GM12878 (cell line): ENCODE data around the gene DRAP1. TPM values are rescaled to one million over a fixed set of nuclear protein-coding genes. Genes with fewer than 3 reads are reported as not detected.

Experiments
- ATAC-seq: fragments of 200-7000 bp; cut with Tn5 transposase; 3 replicates; pipeline ENCODE4 v1.9.1; 2020; ENCODE audit warnings: mild to moderate bottlenecking, moderate library complexity
- BruUV-seq: library from RNA; stranded (reverse); fragments of 400-500 nt; replicated peaks from 2 replicates; lab custom pipeline; 2021; lab: Mats Ljungman, UMichigan
- CTCF ChIA-PET: fragments of 300-600 bp; sonication (Branson Sonifier 250); formaldehyde crosslinking; extraction: SDS; loops from one replicate; lab custom pipeline; 2021; ENCODE audit warnings: inconsistent platforms; lab: Yijun Ruan, JAX
- POLR2A ChIA-PET: fragments of 350-600 bp; formaldehyde crosslinking; extraction: SDS; loops from one replicate; lab custom pipeline; 2021; ENCODE audit warnings: inconsistent platforms; lab: Charles Lee
- RAD21 ChIA-PET: fragments of 300-600 bp; sonication (Branson Sonifier 250); formaldehyde crosslinking; loops from one replicate; lab custom pipeline; 2023; ENCODE audit warnings: antibody characterized with exemption; ENCODE audit not compliant: unreplicated experiment; lab: Charles Lee
- SMC1A ChIA-PET: fragments of 300-600 bp; sonication (Branson Sonifier 250); formaldehyde crosslinking; loops from one replicate; lab custom pipeline; 2023; ENCODE audit not compliant: unreplicated experiment, uncharacterized antibody; lab: Charles Lee
- DNase-seq: peaks from one replicate; pipeline ENCODE4 v3.0.0-alpha.2; 2011; ENCODE audit warnings: low read depth, low spot score
- FAIRE-seq: peaks from 3 replicates; lab custom pipeline; 2011; peaks lifted over from hg19 to GRCh38; lab: Jason Lieb, UNC
- H2AFZ ChIP-seq: 2 replicates; pipeline ENCODE4 v1.6.0; 2011; ENCODE audit warnings: low read depth, low read length, control low read depth; ENCODE audit not compliant: control insufficient read depth
- H3K27ac ChIP-seq: 2 replicates; pipeline ENCODE4 v1.5.1; 2011; ENCODE audit warnings: control low read depth; ENCODE audit not compliant: control insufficient read depth, insufficient read depth
- H3K27me3 ChIP-seq, 2 experiments: replicated peaks in 1 of 2; 2 replicates each; pipeline versions ENCODE4 v1.6.0 to v1.6.1; 2011; ENCODE audit warnings: low read length in 1 of 2; ENCODE audit not compliant: control insufficient read depth in 2 of 2, insufficient read depth in 2 of 2
- H3K36me3 ChIP-seq, 2 experiments: 2 replicates each; pipeline ENCODE4 v1.5.1; 2011; ENCODE audit warnings: low read length in 1 of 2; ENCODE audit not compliant: control insufficient read depth in 2 of 2, insufficient read depth in 2 of 2
- H3K4me1 ChIP-seq: 2 replicates; pipeline ENCODE4 v1.6.1; 2011; ENCODE audit warnings: mild to moderate bottlenecking, low read length, moderate library complexity, mixed read lengths; ENCODE audit not compliant: control insufficient read depth, insufficient read depth
- H3K4me2 ChIP-seq: 2 replicates; pipeline ENCODE4 v1.6.0; 2011; ENCODE audit warnings: control low read depth; ENCODE audit not compliant: control insufficient read depth, insufficient read depth
- H3K4me3 ChIP-seq: fragments of 200-600 bp; sonication (generic); 2 replicates; pipeline ENCODE4 v1.5.1; 2016
- H3K79me2 ChIP-seq: 2 replicates; pipeline ENCODE4 v1.6.0; 2011; ENCODE audit warnings: low read length; ENCODE audit not compliant: control insufficient read depth, insufficient read depth
- H3K9ac ChIP-seq: 2 replicates; pipeline ENCODE4 v1.8.0; 2011; ENCODE audit warnings: low read length, control low read depth, mixed read lengths; ENCODE audit not compliant: control insufficient read depth, insufficient read depth
- H3K9me3 ChIP-seq: replicated peaks from 3 replicates; pipeline ENCODE4 v1.5.1; 2011; ENCODE audit warnings: mild to moderate bottlenecking, low read length; ENCODE audit not compliant: control insufficient read depth, insufficient read depth
- H4K20me1 ChIP-seq: 2 replicates; pipeline ENCODE4 v1.6.0; 2011; ENCODE audit not compliant: control insufficient read depth, insufficient read depth
- ATF3 ChIP-seq: IDR thresholded peaks from 2 replicates; pipeline ENCODE4 v1.6.1; 2011; ENCODE audit warnings: low read depth, mild to moderate bottlenecking, low read length, moderate library complexity, borderline replicate concordance; ENCODE audit errors: extremely low read depth
- FOS ChIP-seq: IDR thresholded peaks from 3 replicates; pipeline ENCODE4 v1.6.1; 2011; ENCODE audit warnings: borderline replicate concordance; ENCODE audit not compliant: insufficient read length; ENCODE audit errors: extremely low read depth
- GABPA ChIP-seq: IDR thresholded peaks from 2 replicates; pipeline ENCODE4 v1.6.1; 2014; ENCODE audit warnings: antibody characterized with exemption, low read depth, mild to moderate bottlenecking, inconsistent platforms
- HDGF ChIP-seq: fragments of 450-650 bp; IDR thresholded peaks from 2 replicates; pipeline ENCODE4 v1.6.1; 2016; ENCODE audit warnings: antibody characterized with exemption
- MYB ChIP-seq: fragments of 150-350 bp; IDR thresholded peaks from 2 replicates; pipeline ENCODE4 v1.6.1; 2014; ENCODE audit warnings: mild to moderate bottlenecking, low read depth, low read length, borderline replicate concordance
- NBN ChIP-seq: fragments of 450-650 bp; IDR thresholded peaks from 2 replicates; pipeline ENCODE4 v1.6.1; 2016
- PAX8 ChIP-seq: fragments of 450-650 bp; IDR thresholded peaks from 2 replicates; pipeline ENCODE4 v1.6.1; 2017; ENCODE audit warnings: mild to moderate bottlenecking, moderate library complexity
- POLR2A ChIP-seq: IDR thresholded peaks from 2 replicates; pipeline ENCODE4 v1.6.1; 2011; ENCODE audit warnings: low read depth, mild to moderate bottlenecking, low read length
- POU2F2 ChIP-seq: IDR thresholded peaks from 3 replicates; pipeline ENCODE4 v1.6.1; 2011; ENCODE audit warnings: low read depth, mild to moderate bottlenecking, low read length, borderline replicate concordance
- ZNF687 ChIP-seq: fragments of 450-650 bp; IDR thresholded peaks from 2 replicates; pipeline ENCODE4 v1.6.1; 2017; ENCODE audit warnings: mild to moderate bottlenecking, moderate library complexity
- WGBS: methylation state at CpG from one replicate; pipeline ENCODE4 v1.1.6; 2016; ENCODE audit warnings: low lambda C conversion rate; ENCODE audit not compliant: insufficient replicate concordance, insufficient coverage; ENCODE audit errors: missing lambda C conversion rate; 5-methylcytosine and 5-hydroxymethylcytosine counted together
- in situ Hi-C: fragments of 300-500 bp; cut with MboI; formaldehyde crosslinking; loops from 9 replicates; pipeline ENCODE4 v1.14.3; 2018; ENCODE audit warnings: mixed read lengths
- intact Hi-C: fragments of 100-400 bp; cut with micrococcal nuclease; formaldehyde crosslinking; loops from one replicate; pipeline ENCODE4 v1.14.2; 2022; ENCODE audit not compliant: unreplicated experiment
- polyA plus RNA-seq, 11 experiments: library from polyadenylated mRNA; depleted of rRNA in 4 of 11; unstranded in 6 of 11; stranded (reverse) in 5 of 11; fragments of >200 nt; fragmentation: Nextera tagmentation in 4 of 11; fragmentation: Illumina TruSeq in 1 of 11; extraction: Ambion mirVana in 4 of 11; extraction: Trizol in 1 of 11; gene quantifications; 1 replicate in 1 of 11; 2 replicates in 10 of 11; pipeline versions ENCODE4 v1.2.1 to v1.2.3, GENCODE V29; 2011 to 2016; ENCODE audit warnings: inconsistent platforms in 2 of 11, missing spikeins in 2 of 11, low read depth in 1 of 11
- total RNA-seq, 4 experiments: library from RNA; depleted of rRNA in 3 of 4; stranded (reverse); fragments of >200 nt in 3 of 4; fragmentation: Illumina TruSeq in 1 of 4; extraction: Trizol in 1 of 4; gene quantifications; 2 replicates each; pipeline versions ENCODE4 v1.2.1 to v1.2.3, GENCODE V29; 2013 to 2021
- TF ChIP-seq, protein P1 (sequence below): fragments of 450-650 bp; IDR thresholded peaks from 2 replicates; pipeline ENCODE4 v1.6.1; 2017; ENCODE audit warnings: low read depth, mild to moderate bottlenecking, moderate library complexity
- TF ChIP-seq, protein P2 (sequence below): IDR thresholded peaks from 2 replicates; pipeline ENCODE4 v1.6.1; 2011; ENCODE audit warnings: mild to moderate bottlenecking, low read depth, low read length, moderate library complexity; ENCODE audit not compliant: insufficient replicate concordance

The DRAP1 gene
- total and polyA plus RNA-seq, 10 of the 15 experiments (the other 5 are each of a cell fraction or from before 2014, with no cell fraction given), result 9.4 to 163 (median 114) TPM

DNA sequence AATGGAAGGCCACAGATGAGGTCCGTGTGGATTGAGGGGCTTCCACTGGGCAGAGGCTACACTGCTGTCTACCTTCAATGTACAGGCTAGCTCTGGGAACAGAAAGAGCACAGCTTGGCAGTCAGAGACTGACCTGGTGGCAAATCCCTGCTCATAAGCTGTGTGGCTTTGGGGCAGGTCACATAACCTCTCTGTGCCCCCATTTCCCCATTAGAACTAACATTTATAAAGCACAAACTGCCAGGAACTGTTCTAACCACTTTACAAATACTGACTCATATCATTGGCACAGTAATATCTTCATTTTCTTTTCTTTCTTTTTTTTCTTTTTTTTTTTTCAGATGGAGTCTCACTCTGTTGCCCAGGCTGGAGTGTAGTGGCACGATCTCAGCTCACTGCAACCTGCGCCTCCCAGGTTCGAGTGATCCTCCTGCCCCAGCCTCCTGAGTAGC lies 22.2 kb upstream of the DRAP1 start (continued):
- no peak for TF ChIP-seq ATF3
- TF ChIP-seq PAX8, result no peak
- TF ChIP-seq, protein P1, sequence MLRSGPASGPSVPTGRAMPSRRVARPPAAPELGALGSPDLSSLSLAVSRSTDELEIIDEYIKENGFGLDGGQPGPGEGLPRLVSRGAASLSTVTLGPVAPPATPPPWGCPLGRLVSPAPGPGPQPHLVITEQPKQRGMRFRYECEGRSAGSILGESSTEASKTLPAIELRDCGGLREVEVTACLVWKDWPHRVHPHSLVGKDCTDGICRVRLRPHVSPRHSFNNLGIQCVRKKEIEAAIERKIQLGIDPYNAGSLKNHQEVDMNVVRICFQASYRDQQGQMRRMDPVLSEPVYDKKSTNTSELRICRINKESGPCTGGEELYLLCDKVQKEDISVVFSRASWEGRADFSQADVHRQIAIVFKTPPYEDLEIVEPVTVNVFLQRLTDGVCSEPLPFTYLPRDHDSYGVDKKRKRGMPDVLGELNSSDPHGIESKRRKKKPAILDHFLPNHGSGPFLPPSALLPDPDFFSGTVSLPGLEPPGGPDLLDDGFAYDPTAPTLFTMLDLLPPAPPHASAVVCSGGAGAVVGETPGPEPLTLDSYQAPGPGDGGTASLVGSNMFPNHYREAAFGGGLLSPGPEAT, result no peak
- TF ChIP-seq NBN, result no peak
- TF ChIP-seq, protein P2, sequence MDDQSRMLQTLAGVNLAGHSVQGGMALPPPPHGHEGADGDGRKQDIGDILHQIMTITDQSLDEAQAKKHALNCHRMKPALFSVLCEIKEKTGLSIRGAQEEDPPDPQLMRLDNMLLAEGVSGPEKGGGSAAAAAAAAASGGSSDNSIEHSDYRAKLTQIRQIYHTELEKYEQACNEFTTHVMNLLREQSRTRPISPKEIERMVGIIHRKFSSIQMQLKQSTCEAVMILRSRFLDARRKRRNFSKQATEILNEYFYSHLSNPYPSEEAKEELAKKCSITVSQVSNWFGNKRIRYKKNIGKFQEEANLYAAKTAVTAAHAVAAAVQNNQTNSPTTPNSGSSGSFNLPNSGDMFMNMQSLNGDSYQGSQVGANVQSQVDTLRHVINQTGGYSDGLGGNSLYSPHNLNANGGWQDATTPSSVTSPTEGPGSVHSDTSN, result no peak
- TF ChIP-seq GABPA, result no peak

- ChIA-PET RAD21 (interaction anchor here (0.8 to 1.8 kb wide), 7 partner anchors 10 to 119 kb away, joined by 3 to 20 read pairs (median 5); partner anchors contain the start of genes AP5B1, CCDC85B, FIBP and MUS81), POLR2A (interaction anchor here (0.5 to 3.6 kb wide), 9 partner anchors 10 to 238 kb away, joined by 4 to 62 read pairs (median 6); partner anchors contain the start of genes CCDC85B, FIBP and MUS81), CTCF (interaction anchor here (0.9 to 6.5 kb wide), 6 partner anchors 9 to 146 kb away, joined by 4 to 67 read pairs (median 9); partner anchors contain the start of genes CCDC85B, FIBP and MUS81), SMC1A (interaction anchor here (0.9 to 5.6 kb wide), 9 partner anchors 7 to 186 kb away, joined by 3 to 47 read pairs (median 3); partner anchors contain the start of genes CCDC85B, FIBP and KAT5)
- no peak overlapping the region for H3K27ac ChIP-seq
- in situ Hi-C loops (no loop called here), intact Hi-C loops (loop anchor here (10.0 kb wide), 1 partner anchor 236 kb away; no protein-coding TSS in a partner anchor)
- DNase-seq (no peak), ATAC-seq (no peak), FAIRE-seq (no peak)
- 21% methylated on average over 27 of the region's 28 CpGs for WGBS
- peak overlapping the region; percentile 86 for H3K4me2 ChIP-seq
- no peaks in the 10 kb centered on the region; a peak in 1 of 4 replicates for H3K27me3 ChIP-seq
- peaks cover 12% of the 10 kb centered on the region; the same call in 1 of the 2 replicates for H3K4me1 ChIP-seq
- no peak for TF ChIP-seq MYB
- TF ChIP-seq ZNF687, result no peak
- 0 out of 3 replicates have a peak, but pooled peaks have one; percentile 9 for TF ChIP-seq POU2F2
- TF ChIP-seq FOS, result no peak
- TF ChIP-seq NBN, result 0 out of 2 replicates have a peak, but pooled peaks have one; percentile 25
- TF ChIP-seq HDGF, result no peak
- TF ChIP-seq POLR2A, result peak; percentile 48; the same call in 1 of the 2 replicates
- no peak for TF ChIP-seq ATF3
- no peaks in the 10 kb centered on the region for H3K36me3 ChIP-seq
- H3K9ac ChIP-seq, result peak overlapping the region; percentile 3
- H2AFZ ChIP-seq, result peak overlapping the region; percentile 58
- H3K79me2 ChIP-seq, result peaks cover 15% of the 10 kb centered on the region
- H3K9me3 ChIP-seq, result no peaks in the 10 kb centered on the region
- peak overlapping the region; percentile 84 for H3K4me3 ChIP-seq
- no TSS peak for BruUV-seq
- H4K20me1 ChIP-seq, result no peaks in the 10 kb centered on the region
Observed at GRCh38 chr11:65898656-65899355, 20.4 kb upstream of the DRAP1 start.
